GM10248 (cell line): Measurements from ENCODE around the gene SNAP91.

Source experiments
- CTCF ChIA-PET: fragments of 300-600 bp; sonication (Branson Sonifier 250); formaldehyde crosslinking; extraction: SDS; loops from one replicate; lab custom pipeline; 2021; ENCODE audit warnings: antibody characterized with exemption; lab: Yijun Ruan, JAX
- POLR2A ChIA-PET: fragments of 350-650 bp; sonication (Branson Sonifier 250); formaldehyde crosslinking; extraction: SDS; loops from one replicate; lab custom pipeline; 2020; ENCODE audit warnings: antibody characterized with exemption; lab: Yijun Ruan, JAX
- DNase-seq: peaks from one replicate; pipeline ENCODE4 v3.0.0; 2012; ENCODE audit errors: extremely low spot score
- CTCF ChIP-seq: IDR thresholded peaks from 2 replicates; pipeline ENCODE4 v1.5.1; 2012; ENCODE audit warnings: mild to moderate bottlenecking, low read depth; ENCODE audit errors: extremely low read depth, missing control alignments, control extremely low read depth

The SNAP91 gene

GRCh38 chr6:83707829-83708545 lies 914 bp downstream of the SNAP91 start:
- CTCF ChIA-PET, result interaction anchor here (1.2 kb wide), 1 partner anchor 14 kb away, joined by 3 read pairs; no protein-coding TSS in a partner anchor
- no peak for TF ChIP-seq CTCF
- POLR2A ChIA-PET, result no interaction called here
- DNase-seq, result peak; percentile 13

- TF ChIP-seq CTCF, result no peak
- ChIA-PET POLR2A (no interaction called here), CTCF (no interaction called here)
- no peak for DNase-seq
Observed at GRCh38 chr6:83702749-83703148, 6.2 kb downstream of the SNAP91 start.

GRCh38 chr6:83702077-83702476 lies 6.8 kb downstream of the SNAP91 start:
- no peak for TF ChIP-seq CTCF
- POLR2A ChIA-PET, result no interaction called here
- no peak for DNase-seq
- CTCF ChIA-PET, result no interaction called here

- TF ChIP-seq CTCF, result no peak
- ChIA-PET POLR2A (no interaction called here), CTCF (interaction anchor here (1.1 kb wide), 1 partner anchor 22 kb away, joined by 3 read pairs; no protein-coding TSS in a partner anchor)
- DNase-seq, result no peak
Observed at GRCh38 chr6:83696674-83697073, 12.2 kb downstream of the SNAP91 start.

- CTCF ChIA-PET, result no interaction called here
- POLR2A ChIA-PET, result no interaction called here
- TF ChIP-seq CTCF, result no peak
- DNase-seq, result no peak
Observed at GRCh38 chr6:83685481-83685880, 23.4 kb downstream of the SNAP91 start.

- POLR2A ChIA-PET, result no interaction called here
- no peak for TF ChIP-seq CTCF
- CTCF ChIA-PET, result interaction anchor here (1.1 to 2.1 kb wide), 2 partner anchors 13 to 17 kb away, joined by 3 to 5 read pairs; no protein-coding TSS in a partner anchor
- DNase-seq, result no peak
Observed at GRCh38 chr6:83677791-83678190, 31.1 kb downstream of the SNAP91 start.
